Activated T-cell treated with anti-CD3 and anti-CD28 coated beads, Interleukin-2, amount 50 U/mL, for 72 hours (primary cell): ENCODE results near the gene TMEM150B. TPM values are rescaled to one million over a fixed set of nuclear protein-coding genes. Genes with fewer than 3 reads are reported as not detected.

Experiments used
- ATAC-seq, 2 donors: fragments of 150-1000 bp; cut with Tn5 transposase; replicated peaks in 1 of 2; 2 replicates each; pipeline ENCODE4 v1.10.0; 2021; ENCODE audit warnings: moderate library complexity in 2 of 2, mild to moderate bottlenecking in 1 of 2
- DNase-seq, 2 donors: peaks; one replicate each; pipeline ENCODE4 v3.0.0; 2021 to 2022; ENCODE audit warnings: mixed read lengths in 1 of 2
- H3K27ac Mint-ChIP-seq: one replicate; pipeline ENCODE4 v1.8.0; 2022; ENCODE audit warnings: mild to moderate bottlenecking, moderate library complexity, mixed read lengths
- H3K27me3 Mint-ChIP-seq: one replicate; pipeline ENCODE4 v1.8.0; 2022; ENCODE audit warnings: low read depth, mixed read lengths
- H3K36me3 Mint-ChIP-seq, 2 donors: one replicate each; pipeline ENCODE4 v1.8.0; 2022; ENCODE audit warnings: mixed read lengths in 2 of 2, mild to moderate bottlenecking in 1 of 2; ENCODE audit not compliant: insufficient read depth in 2 of 2
- H3K4me1 Mint-ChIP-seq: one replicate; pipeline ENCODE4 v1.8.0; 2022; ENCODE audit warnings: low read depth, mixed read lengths
- H3K4me3 Mint-ChIP-seq, 2 donors: one replicate each; pipeline ENCODE4 v1.8.0; 2022; ENCODE audit warnings: mild to moderate bottlenecking in 2 of 2, mixed read lengths in 2 of 2, moderate library complexity in 2 of 2
- H3K9me3 Mint-ChIP-seq, 2 donors: one replicate each; pipeline ENCODE4 v1.8.0; 2022; ENCODE audit warnings: mixed read lengths in 2 of 2
- total RNA-seq, 2 donors: library from RNA; stranded (reverse); gene quantifications; one replicate each; pipeline ENCODE4 v1.2.3, GENCODE V29; 2022

Gene TMEM150B
- total RNA-seq, 2 donors from 2014 or later, result not detected

GRCh38 chr19:55315956-55316525, 9.1 kb downstream of the TMEM150B start:
- Mint-ChIP-seq H3K27me3 (no peaks in the 10 kb centered on the region), H3K4me1 (no peaks in the 10 kb centered on the region), H3K27ac (no peak overlapping the region), H3K4me3 (no peak overlapping the region), H3K36me3 (no peaks in the 10 kb centered on the region), H3K9me3 (no peaks in the 10 kb centered on the region)
- ATAC-seq (no peak), DNase-seq (no peak)

- ATAC-seq (no peak), DNase-seq (no peak)
- no peaks in the 10 kb centered on the region for H3K36me3 Mint-ChIP-seq
- no peak overlapping the region for H3K4me3 Mint-ChIP-seq
- no peaks in the 10 kb centered on the region for H3K27me3 Mint-ChIP-seq
- no peaks in the 10 kb centered on the region for H3K9me3 Mint-ChIP-seq
- no peaks in the 10 kb centered on the region for H3K4me1 Mint-ChIP-seq
- H3K27ac Mint-ChIP-seq, result no peak overlapping the region
These were observed 10.7 kb downstream of the TMEM150B start for GRCh38 chr19:55314396-55314795.

DNA sequence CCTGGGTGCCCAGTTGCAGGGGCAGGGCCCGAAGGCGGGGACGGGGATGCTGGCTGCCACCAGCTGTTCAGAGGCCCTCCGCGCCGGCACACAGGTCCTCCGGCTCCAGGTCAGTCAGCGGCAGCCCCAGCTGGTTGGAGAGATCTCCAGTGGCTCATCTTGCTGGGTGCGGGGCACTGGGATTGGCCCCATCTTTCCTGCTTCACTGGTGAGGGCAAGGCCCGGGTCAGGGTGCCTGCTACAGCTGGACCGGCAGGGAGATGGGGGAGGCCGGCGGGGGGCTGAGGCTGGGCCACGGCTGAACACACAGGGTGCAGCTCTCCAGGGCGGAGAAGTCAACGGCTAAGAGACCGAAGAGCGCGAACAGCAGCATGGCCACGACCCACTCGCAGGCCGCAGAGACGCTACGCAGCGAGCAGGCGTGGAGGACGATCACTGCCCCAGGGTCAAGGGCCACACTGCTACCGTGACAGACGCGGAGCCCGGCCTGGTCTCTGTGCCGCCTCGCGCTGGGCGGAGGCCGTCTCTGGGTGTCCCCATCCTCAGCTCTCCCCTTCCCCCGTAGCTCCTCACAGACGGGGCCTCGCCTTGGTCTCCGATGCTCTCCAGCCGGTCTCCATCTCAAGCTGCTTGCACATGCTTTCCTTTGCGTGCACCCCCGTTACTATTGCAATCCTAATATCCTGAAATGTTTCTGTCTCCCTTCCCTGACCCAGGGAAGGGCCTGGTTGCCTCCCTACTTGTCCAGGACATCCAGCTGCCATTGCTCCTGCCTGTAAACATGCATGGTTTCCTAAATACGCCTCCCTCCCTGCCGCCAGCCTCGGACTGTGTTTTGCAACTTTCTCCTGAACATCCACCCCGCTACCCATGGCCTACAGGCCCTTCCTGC, 12.3 kb downstream of the TMEM150B start:
- Mint-ChIP-seq H3K4me3 (peak overlapping the region in 1 of 2 donors; percentile 5), H3K36me3 (no peaks in the 10 kb centered on the region), H3K9me3 (no peaks in the 10 kb centered on the region), H3K27ac (no peak overlapping the region), H3K4me1 (no peaks in the 10 kb centered on the region), H3K27me3 (no peaks in the 10 kb centered on the region)
- ATAC-seq (no peak), DNase-seq (no peak)

GRCh38 chr19:55311797-55312196, 13.3 kb downstream of the TMEM150B start:
- Mint-ChIP-seq H3K27me3 (no peaks in the 10 kb centered on the region), H3K9me3 (no peaks in the 10 kb centered on the region), H3K36me3 (no peaks in the 10 kb centered on the region), H3K4me1 (no peaks in the 10 kb centered on the region), H3K27ac (no peak overlapping the region), H3K4me3 (no peak overlapping the region)
- DNase-seq (no peak), ATAC-seq (no peak)

DNA sequence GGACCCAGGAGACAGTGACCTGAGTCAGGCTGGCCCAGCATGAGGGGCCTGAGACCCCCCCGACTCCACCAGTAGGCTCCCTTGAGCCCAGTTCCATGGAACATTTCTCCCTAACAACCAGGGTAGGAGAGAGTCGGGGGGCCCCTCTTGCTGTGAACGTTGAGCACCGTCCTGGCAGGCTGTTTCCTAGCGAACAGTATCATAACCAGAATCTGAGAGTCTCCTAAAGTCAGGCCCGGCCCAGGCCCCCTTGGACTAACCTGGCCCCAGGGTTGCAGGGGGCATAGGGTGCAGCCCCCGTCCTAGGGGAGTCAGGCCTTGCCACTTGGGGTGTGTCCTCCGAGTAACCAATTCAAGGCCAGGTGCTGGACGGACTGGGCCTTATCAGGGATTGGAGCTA, 13.7 kb downstream of the TMEM150B start:
- Mint-ChIP-seq H3K9me3 (no peaks in the 10 kb centered on the region), H3K36me3 (no peaks in the 10 kb centered on the region), H3K27ac (no peak overlapping the region), H3K27me3 (no peaks in the 10 kb centered on the region), H3K4me1 (no peaks in the 10 kb centered on the region), H3K4me3 (no peak overlapping the region)
- no peak for DNase-seq
- ATAC-seq, result no peak

DNA sequence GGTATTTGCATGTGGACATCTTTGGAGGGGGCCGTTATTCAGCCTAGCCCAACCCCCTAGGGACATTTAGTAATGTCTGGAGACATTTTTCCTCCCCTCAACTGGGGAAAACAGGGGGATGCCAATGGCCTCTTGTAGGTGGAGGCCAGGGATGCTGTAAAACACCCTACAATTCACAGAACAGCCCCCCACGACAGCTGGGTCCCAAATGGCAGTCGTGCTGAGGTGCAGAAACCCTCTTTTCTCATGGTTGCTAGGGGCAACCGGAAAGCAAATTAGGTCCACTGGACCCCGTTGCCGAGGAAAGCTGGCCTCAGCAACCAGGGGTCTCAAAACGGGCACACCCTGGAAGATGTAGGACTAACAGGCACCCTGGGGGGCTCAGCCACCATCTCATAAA, 14.6 kb downstream of the TMEM150B start:
- H3K27ac Mint-ChIP-seq, result no peak overlapping the region
- no peak overlapping the region for H3K4me3 Mint-ChIP-seq
- no peaks in the 10 kb centered on the region for H3K36me3 Mint-ChIP-seq
- H3K9me3 Mint-ChIP-seq, result no peaks in the 10 kb centered on the region
- DNase-seq (no peak), ATAC-seq (no peak)
- H3K4me1 Mint-ChIP-seq, result peaks cover 4% of the 10 kb centered on the region
- no peaks in the 10 kb centered on the region for H3K27me3 Mint-ChIP-seq

DNA sequence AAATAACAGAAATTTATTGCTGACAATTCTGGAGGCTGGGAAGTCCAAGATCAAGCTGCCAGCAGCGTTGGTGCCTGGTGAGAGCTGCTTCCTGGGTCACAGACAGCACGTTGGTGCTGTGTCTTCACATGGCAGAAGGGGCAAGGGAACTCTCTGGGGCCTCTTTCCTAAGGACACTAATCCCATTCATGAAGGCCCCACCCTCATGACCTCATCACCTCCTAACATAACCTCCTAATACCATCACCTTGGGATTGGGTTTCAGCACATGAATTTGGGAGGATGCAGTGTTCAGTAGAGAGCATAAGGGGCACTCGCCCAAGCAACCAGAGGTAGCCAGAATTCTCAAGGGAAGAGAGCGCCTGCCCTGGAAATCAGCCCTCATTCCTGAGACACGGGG, 15.7 kb downstream of the TMEM150B start:
- Mint-ChIP-seq H3K36me3 (no peaks in the 10 kb centered on the region), H3K27ac (no peak overlapping the region), H3K27me3 (no peaks in the 10 kb centered on the region), H3K9me3 (no peaks in the 10 kb centered on the region), H3K4me3 (no peak overlapping the region), H3K4me1 (peaks cover 4% of the 10 kb centered on the region)
- ATAC-seq (no peak), DNase-seq (no peak)

- Mint-ChIP-seq H3K4me3 (no peak overlapping the region), H3K9me3 (no peaks in the 10 kb centered on the region), H3K27me3 (no peaks in the 10 kb centered on the region), H3K4me1 (peaks cover 4% of the 10 kb centered on the region), H3K36me3 (no peaks in the 10 kb centered on the region), H3K27ac (no peak overlapping the region)
- ATAC-seq, result no peak
- no peak for DNase-seq
These were observed 16.9 kb downstream of the TMEM150B start for GRCh38 chr19:55308281-55308680.

- Mint-ChIP-seq H3K36me3 (no peaks in the 10 kb centered on the region), H3K4me1 (peaks cover 10% of the 10 kb centered on the region), H3K9me3 (no peaks in the 10 kb centered on the region), H3K4me3 (no peak overlapping the region), H3K27me3 (no peaks in the 10 kb centered on the region), H3K27ac (no peak overlapping the region)
- DNase-seq, result no peak
- ATAC-seq, result no peak
These were observed 18.4 kb downstream of the TMEM150B start for GRCh38 chr19:55306712-55307111.

GRCh38 chr19:55305983-55306562, 19.1 kb downstream of the TMEM150B start:
- Mint-ChIP-seq H3K4me1 (peaks cover 16% of the 10 kb centered on the region), H3K4me3 (no peak overlapping the region), H3K36me3 (no peaks in the 10 kb centered on the region), H3K27ac (no peak overlapping the region), H3K9me3 (no peaks in the 10 kb centered on the region), H3K27me3 (no peaks in the 10 kb centered on the region)
- no peak for DNase-seq
- no peak for ATAC-seq

GRCh38 chr19:55305491-55305890, 19.6 kb downstream of the TMEM150B start:
- no peak overlapping the region for H3K27ac Mint-ChIP-seq
- no peaks in the 10 kb centered on the region for H3K9me3 Mint-ChIP-seq
- H3K4me3 Mint-ChIP-seq, result no peak overlapping the region
- no peaks in the 10 kb centered on the region for H3K36me3 Mint-ChIP-seq
- DNase-seq (peak; percentile 47 to 56), ATAC-seq (peak; percentile 50 to 56)
- H3K27me3 Mint-ChIP-seq, result no peaks in the 10 kb centered on the region
- peaks cover 16% of the 10 kb centered on the region for H3K4me1 Mint-ChIP-seq

- ATAC-seq (no peak), DNase-seq (no peak)
- Mint-ChIP-seq H3K9me3 (no peaks in the 10 kb centered on the region), H3K4me3 (no peak overlapping the region), H3K27me3 (no peaks in the 10 kb centered on the region), H3K36me3 (no peaks in the 10 kb centered on the region), H3K27ac (no peak overlapping the region), H3K4me1 (peaks cover 16% of the 10 kb centered on the region)
These were observed 20.2 kb downstream of the TMEM150B start for GRCh38 chr19:55304980-55305379.

DNA sequence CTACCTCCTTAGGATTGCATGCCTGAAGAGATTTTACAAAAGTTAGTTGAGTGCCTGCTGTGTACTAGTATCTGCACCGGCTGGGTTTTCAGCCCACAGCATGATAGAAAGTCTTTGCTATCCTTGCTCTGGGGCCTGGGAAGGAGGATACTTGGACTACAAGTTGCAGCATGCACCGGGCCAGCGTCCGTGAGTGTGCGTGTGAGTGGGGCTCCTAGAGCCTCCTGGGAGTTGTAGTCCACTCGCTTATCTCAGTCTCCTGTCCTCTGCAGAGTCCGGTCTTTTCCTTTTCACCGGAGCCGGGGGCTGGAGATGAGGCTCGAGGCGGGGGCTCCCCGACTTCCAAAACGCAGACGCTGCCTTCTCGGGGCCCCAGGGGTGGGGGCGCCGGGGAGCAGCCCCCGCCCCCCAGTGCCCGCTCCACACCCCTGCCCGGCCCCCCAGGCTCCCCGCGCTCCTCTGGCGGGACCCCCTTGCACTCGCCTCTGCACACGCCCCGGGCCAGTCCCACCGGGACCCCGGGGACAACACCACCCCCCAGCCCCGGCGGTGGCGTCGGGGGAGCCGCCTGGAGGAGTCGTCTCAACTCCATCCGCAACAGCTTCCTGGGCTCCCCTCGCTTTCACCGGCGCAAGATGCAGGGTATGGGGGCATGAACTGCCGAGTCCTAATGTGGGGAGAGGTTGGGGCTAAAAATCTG, 20.7 kb downstream of the TMEM150B start:
- ATAC-seq (no peak), DNase-seq (peak in 1 of 2 donors; percentile 20)
- H3K36me3 Mint-ChIP-seq, result no peaks in the 10 kb centered on the region
- no peak overlapping the region for H3K4me3 Mint-ChIP-seq
- H3K9me3 Mint-ChIP-seq, result no peaks in the 10 kb centered on the region
- H3K27me3 Mint-ChIP-seq, result no peaks in the 10 kb centered on the region
- H3K4me1 Mint-ChIP-seq, result peaks cover 16% of the 10 kb centered on the region
- H3K27ac Mint-ChIP-seq, result no peak overlapping the region
